NCI-H1105 treated with DMSO at 0.1 percent for 48 hours (cell line): ENCODE data around the gene VSIG4.
"Not testable (repeated sequence)": the region's sequence is repeated elsewhere in the genome, so short reads cannot be mapped to it uniquely, and the experiment has no call there.

Experiments used
- DNase-seq: peaks from one replicate; lab custom pipeline; 2025; lab: John Stamatoyannopoulos, UW

The VSIG4 gene

GRCh38 chrX:66007851-66008250 is 32.0 kb downstream of the VSIG4 start:
- DNase-seq: no peak

- no peak for DNase-seq
Observed at GRCh38 chrX:66005830-66006449, 33.9 kb downstream of the VSIG4 start.

- DNase-seq: no peak
Observed at GRCh38 chrX:66004928-66005829, 34.7 kb downstream of the VSIG4 start.

DNA sequence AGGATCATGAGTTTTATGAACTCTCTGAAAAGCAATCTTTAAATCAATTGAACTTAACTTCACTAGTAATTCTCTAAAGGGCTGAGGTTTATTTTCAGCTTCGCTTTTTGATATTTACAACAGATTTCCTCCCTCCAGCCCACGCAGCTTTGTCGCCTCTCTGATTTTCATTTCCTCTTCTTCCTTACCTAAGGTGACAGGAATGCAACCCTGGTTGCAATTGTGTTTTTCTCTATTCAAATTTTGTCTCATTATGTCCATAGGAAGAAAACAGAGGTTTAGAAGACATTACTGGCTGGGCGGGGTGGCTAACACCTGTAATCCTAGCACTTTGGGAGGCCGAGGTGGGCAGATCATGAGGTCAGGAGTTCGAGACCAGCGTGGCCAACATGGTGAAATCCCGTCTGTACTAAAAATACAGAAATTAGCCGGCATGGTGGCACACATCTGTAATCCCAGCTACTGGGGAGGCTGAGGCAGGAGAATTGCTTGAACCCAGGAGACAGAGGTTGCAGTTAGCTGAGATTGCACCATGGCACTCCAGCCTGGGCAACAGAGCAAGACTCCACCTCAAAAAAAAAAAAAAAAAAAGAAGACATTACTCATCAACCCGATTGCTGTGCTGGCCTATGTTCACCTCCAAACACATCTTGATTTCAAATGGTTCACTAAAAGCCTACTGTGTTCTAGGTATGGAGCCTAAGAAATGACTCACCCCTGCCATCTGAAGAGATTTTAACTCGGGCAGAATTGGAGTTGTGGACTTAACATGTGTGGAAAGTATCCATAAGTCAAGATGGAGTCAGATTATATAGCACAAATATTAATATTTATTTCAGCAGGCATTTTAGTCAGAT is 36.8 kb downstream of the VSIG4 start:
- no peak for DNase-seq

DNA sequence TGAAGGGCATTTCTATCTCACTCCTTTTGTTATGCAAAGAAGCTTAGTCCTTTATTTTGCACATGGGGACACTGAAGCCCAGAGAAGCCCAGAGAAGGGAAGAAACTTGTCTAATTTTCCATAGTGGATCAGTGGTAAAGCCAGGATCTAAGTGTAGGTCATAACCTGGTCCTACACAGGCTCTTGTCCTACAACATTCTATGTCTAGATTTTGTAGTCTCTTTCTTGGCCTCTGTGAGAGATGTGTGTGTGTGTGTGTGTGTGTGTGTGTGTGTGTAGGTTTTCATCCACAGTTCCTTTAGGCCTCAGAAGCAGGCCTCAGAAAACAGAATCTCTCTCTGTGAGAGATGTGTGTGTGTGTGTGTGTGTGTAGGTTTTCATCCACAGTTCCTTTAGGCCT is 38.3 kb downstream of the VSIG4 start:
- DNase-seq: no peak

DNA sequence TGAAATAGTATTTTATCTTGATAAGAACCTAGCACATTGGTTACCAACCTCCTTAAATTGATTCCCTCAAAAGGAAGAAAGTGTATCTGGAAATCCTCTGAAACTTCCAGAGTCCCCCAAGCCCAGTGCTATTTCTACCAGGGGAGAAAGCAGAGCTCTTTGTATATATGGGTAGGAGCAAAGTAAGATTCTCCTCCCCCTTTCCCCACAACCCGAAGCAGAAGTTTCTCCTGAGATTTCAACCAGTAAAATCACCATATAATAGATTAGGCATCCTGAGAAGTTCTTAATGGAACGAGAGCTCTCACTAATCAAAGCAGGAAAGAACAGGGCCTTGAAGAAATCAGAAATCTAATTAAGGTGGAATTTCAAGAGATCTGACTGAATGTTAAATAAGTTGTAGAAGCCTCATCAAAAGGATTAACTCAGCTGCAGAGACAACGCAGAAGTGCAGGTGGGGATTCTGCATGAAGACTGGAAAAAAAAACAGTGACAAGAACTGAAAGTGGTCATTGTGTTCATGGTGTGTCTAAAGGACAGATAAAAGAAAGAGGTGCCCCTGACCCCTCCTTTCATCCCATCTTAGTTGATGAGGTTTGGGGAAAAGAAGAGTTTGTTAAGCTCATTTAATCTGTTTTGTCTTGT is 39.1 kb downstream of the VSIG4 start:
- DNase-seq: no peak

- DNase-seq: no peak
Observed at GRCh38 chrX:66000178-66000577, 39.7 kb downstream of the VSIG4 start.

DNA sequence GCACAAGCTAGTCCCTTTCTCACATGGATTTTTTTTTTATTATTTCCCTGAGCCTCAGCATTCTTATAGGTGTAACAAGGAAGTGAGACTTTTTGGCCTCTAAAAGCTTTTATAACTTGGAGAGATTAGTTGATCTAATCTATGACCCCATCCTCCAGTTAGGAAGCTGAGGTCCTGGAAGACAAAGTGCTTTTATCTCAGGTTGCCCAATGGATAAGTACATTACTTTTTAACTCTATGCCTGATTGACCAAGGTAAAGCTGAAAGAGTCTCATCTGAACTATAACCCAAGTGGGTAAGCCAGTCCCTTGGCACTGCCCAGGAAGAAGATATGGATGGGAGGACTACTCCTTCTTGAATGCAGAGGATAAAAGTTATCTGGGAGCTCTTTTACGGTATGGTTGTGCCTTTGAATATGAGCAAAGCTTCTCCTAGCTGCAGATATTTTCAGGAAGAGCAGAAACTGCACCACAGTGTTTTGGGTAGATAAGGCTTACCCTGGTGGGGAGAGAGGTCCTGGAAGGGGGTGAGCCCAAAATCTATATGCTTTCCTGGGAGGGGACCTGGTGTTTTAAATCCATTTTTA is 40.2 kb downstream of the VSIG4 start:
- DNase-seq: no peak

DNA sequence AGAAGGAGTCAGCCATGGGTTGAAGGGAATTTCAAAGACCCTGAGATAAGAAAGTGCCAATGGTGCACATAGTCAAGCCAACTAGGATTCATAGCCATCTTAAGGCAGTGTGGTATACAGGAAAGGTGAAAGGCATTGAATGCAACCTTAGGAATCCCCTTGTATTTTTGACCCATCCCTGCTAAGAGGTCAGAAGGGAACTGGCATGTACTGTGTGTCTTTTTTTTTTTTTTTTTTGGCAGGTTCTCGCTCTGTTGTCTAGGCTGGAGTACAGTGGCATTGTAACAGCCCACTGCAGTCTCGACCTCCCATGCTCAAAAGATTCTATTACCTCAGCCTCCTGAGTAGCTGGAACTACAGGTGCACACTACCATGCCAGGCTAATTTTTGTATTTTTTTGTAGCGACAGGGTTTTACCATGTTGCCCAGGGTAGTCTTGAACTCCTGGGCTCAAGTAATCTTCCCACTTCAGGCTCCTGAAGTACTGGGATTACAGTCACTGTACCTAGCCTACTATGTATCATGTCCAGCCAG is 40.8 kb downstream of the VSIG4 start:
- no peak for DNase-seq

DNA sequence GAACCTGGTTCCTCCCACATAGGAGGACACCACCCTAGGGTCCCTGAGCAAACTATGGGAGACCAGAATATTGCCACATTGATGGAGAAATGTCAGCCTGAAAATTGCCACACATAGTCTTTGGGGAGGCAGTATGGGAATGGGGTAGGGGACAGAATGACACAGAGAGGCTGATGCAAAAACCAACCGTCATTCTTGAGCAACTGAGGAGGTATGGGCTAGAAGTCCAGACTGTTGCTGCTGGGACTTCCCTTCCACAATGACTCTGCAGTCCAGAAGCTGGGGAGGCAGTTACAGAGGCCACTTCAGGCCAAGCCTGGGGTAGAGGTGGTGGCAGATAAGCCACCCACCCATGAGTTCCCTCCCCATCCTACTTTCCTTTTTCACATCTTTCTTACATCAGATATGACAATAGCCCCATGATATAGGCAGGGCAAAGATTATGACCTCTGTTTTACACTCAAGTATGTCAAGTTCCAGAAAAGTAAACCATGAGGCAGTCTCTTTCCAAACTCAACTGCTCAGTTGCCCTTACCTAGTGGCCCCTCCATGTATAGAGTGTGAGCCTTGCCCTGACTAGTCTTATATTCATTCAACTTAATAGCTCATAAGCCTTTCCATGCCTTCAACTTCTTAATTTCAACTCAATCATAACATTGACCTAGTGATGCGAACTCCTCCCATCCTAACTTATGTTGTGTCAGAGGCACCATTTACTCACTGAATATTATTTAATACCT is 41.7 kb downstream of the VSIG4 start:
- no peak for DNase-seq

- no peak for DNase-seq
Observed at GRCh38 chrX:65994519-65995506, 45.1 kb downstream of the VSIG4 start.

GRCh38 chrX:65993915-65994460 is 45.9 kb downstream of the VSIG4 start:
- no peak for DNase-seq

DNA sequence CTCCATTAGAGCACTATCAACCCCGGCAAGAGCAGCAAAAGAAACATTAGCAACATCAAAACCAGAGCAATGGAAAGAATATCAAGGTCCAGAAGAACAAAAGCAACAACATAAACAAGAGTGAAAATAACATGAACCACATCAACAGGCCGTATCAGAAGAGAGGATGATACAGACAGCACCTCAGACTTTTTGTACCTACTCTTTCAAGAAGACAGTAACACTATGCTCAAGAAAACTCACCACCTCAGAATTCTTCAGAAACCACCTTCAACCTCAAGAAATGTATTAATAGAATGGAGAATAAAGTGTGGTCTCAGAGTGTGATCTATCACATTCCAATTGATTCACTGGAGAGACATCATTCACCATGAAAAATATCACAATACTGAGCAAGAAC is 46.5 kb downstream of the VSIG4 start:
- DNase-seq: no peak

- no peak for DNase-seq
Observed at GRCh38 chrX:65990702-65991101, 49.2 kb downstream of the VSIG4 start.

- DNase-seq: no peak
Observed at GRCh38 chrX:65987811-65988210, 52.1 kb downstream of the VSIG4 start.

GRCh38 chrX:65985922-65986588 is 53.8 kb downstream of the VSIG4 start:
- DNase-seq: peak; percentile 13

DNA sequence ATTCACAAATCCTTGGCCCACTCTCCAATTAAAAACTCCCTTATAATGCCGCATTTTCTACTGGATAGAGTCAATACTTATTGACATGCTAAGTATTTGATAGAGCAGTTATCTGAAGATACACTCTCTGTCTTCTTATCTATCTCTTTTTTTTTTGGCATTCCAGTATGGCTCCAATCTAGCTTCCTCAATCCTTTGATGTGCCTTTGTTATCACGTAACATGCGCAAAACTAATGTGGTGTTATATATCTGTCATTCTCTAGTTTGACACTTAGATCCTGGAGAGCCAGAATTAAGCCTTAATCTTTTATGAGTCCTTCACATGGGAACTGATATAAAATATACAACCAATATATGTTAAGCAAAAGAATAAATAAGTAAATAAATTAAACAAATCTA is 54.7 kb downstream of the VSIG4 start:
- no peak for DNase-seq

GRCh38 chrX:65977161-65977560 is 62.7 kb downstream of the VSIG4 start:
- not testable (repeated sequence) for DNase-seq

DNA sequence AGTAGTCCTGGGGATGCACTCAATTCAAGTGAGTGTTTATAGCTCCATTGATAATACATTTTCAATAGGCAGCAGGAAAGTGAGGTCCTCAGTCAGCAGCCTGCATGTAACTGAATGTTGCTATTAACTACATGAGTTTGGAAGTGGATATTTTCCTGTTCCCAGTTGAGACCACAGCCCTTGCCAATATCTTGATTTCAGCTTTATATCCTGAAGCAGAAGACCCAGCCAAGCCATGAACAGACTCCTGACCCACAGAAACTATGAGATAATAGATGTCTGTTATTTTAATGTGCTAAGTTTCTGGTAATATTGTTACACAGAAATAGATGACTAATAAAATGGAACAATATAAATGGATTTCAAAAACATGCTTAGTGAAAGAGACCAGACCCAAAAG is 63.7 kb downstream of the VSIG4 start:
- DNase-seq: no peak
